GM23338 (cell line): Measurements from ENCODE around the gene ROCK2.

Experiments
- CREB1 ChIP-seq: fragments of 250-450 bp; sonication (Bioruptor Pico); IDR thresholded peaks from 2 replicates; pipeline ENCODE4 v1.5.0; 2020; ENCODE audit warnings: low read depth, mild to moderate bottlenecking, moderate library complexity
- EZH2 ChIP-seq: fragments of 200-600 bp; sonication (generic); IDR thresholded peaks from one replicate; pipeline ENCODE4 v1.8.0; 2017; ENCODE audit warnings: antibody characterized with exemption, mild to moderate bottlenecking, low read depth; ENCODE audit not compliant: unreplicated experiment
- EZH2phosphoT487 ChIP-seq: fragments of 200-600 bp; sonication (generic); IDR thresholded peaks from one replicate; pipeline ENCODE4 v1.8.1; 2018; ENCODE audit warnings: antibody characterized with exemption; ENCODE audit not compliant: unreplicated experiment
- JUNB ChIP-seq: IDR thresholded peaks from one replicate; pipeline ENCODE4 v1.6.1; 2016; ENCODE audit warnings: antibody characterized with exemption; ENCODE audit not compliant: unreplicated experiment
- NANOG ChIP-seq: IDR thresholded peaks from 2 replicates; pipeline ENCODE4 v1.6.1; 2016; ENCODE audit warnings: antibody characterized with exemption, borderline replicate concordance
- POLR2AphosphoS5 ChIP-seq: IDR thresholded peaks from 2 replicates; pipeline ENCODE4 v1.6.1; 2016; ENCODE audit warnings: antibody characterized with exemption, low read depth
- STAT1 ChIP-seq: IDR thresholded peaks from one replicate; pipeline ENCODE4 v1.6.1; 2016; ENCODE audit warnings: antibody characterized with exemption; ENCODE audit not compliant: unreplicated experiment
- ZNF114 ChIP-seq: fragments of 250-450 bp; sonication (Bioruptor Pico); IDR thresholded peaks from 2 replicates; pipeline ENCODE4 v1.5.0; 2020; ENCODE audit warnings: mild to moderate bottlenecking, moderate library complexity
- ZNF331 ChIP-seq: fragments of 250-450 bp; sonication (Bioruptor Pico); IDR thresholded peaks from 2 replicates; pipeline ENCODE4 v1.5.0; 2020; ENCODE audit warnings: low read depth, mild to moderate bottlenecking, moderate library complexity
- TF ChIP-seq, protein P1 (sequence below): IDR thresholded peaks from one replicate; pipeline ENCODE4 v1.6.1; 2018; ENCODE audit warnings: antibody characterized with exemption; ENCODE audit not compliant: unreplicated experiment
- TF ChIP-seq, protein P2 (sequence below), 2 experiments: fragments of 200-600 bp in 1 of 2; sonication (generic) in 1 of 2; conservative IDR thresholded peaks; 2 replicates each; pipeline versions ENCODE4 v1.5.1 to v1.6.1; 2016 to 2017; ENCODE audit warnings: antibody characterized with exemption in 2 of 2, low read depth in 2 of 2, mild to moderate bottlenecking in 2 of 2, moderate library complexity in 1 of 2
- TF ChIP-seq, protein P3 (sequence below): IDR thresholded peaks from 2 replicates; pipeline ENCODE4 v1.6.1; 2016; ENCODE audit warnings: antibody characterized with exemption
- TF ChIP-seq, protein P4 (sequence below): fragments of 250-450 bp; sonication (Bioruptor Pico); IDR thresholded peaks from 2 replicates; pipeline ENCODE4 v1.5.0; 2020; ENCODE audit warnings: mild to moderate bottlenecking, moderate library complexity

DNA sequence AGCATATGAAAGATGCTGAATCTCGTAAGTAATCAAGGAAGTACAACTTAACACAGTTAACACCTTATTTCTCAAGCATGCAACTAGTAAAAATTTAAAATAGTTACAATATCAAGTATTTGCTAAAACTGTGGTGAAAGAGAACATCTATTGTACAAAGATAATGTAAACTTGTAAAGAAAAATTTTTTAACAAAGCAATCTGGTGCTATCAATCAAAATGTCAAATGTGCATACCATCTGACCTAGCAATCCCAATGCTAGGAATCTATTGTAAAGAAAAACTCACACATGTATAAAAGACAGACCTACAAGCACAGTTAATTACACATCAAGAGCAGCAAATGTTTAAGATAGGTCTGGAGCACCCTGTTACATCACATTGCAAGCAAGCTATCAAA is 99.1 kb downstream of the ROCK2 start:
- TF ChIP-seq, protein P1, sequence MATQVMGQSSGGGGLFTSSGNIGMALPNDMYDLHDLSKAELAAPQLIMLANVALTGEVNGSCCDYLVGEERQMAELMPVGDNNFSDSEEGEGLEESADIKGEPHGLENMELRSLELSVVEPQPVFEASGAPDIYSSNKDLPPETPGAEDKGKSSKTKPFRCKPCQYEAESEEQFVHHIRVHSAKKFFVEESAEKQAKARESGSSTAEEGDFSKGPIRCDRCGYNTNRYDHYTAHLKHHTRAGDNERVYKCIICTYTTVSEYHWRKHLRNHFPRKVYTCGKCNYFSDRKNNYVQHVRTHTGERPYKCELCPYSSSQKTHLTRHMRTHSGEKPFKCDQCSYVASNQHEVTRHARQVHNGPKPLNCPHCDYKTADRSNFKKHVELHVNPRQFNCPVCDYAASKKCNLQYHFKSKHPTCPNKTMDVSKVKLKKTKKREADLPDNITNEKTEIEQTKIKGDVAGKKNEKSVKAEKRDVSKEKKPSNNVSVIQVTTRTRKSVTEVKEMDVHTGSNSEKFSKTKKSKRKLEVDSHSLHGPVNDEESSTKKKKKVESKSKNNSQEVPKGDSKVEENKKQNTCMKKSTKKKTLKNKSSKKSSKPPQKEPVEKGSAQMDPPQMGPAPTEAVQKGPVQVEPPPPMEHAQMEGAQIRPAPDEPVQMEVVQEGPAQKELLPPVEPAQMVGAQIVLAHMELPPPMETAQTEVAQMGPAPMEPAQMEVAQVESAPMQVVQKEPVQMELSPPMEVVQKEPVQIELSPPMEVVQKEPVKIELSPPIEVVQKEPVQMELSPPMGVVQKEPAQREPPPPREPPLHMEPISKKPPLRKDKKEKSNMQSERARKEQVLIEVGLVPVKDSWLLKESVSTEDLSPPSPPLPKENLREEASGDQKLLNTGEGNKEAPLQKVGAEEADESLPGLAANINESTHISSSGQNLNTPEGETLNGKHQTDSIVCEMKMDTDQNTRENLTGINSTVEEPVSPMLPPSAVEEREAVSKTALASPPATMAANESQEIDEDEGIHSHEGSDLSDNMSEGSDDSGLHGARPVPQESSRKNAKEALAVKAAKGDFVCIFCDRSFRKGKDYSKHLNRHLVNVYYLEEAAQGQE: no peak
- TF ChIP-seq JUNB (no peak), EZH2 (no peak), CREB1 (no peak), POLR2AphosphoS5 (no peak), EZH2phosphoT487 (no peak), ZNF114 (CRISPR knock-in tag) (no peak), STAT1 (no peak), ZNF331 (no peak), NANOG (no peak)
- TF ChIP-seq, protein P2, sequence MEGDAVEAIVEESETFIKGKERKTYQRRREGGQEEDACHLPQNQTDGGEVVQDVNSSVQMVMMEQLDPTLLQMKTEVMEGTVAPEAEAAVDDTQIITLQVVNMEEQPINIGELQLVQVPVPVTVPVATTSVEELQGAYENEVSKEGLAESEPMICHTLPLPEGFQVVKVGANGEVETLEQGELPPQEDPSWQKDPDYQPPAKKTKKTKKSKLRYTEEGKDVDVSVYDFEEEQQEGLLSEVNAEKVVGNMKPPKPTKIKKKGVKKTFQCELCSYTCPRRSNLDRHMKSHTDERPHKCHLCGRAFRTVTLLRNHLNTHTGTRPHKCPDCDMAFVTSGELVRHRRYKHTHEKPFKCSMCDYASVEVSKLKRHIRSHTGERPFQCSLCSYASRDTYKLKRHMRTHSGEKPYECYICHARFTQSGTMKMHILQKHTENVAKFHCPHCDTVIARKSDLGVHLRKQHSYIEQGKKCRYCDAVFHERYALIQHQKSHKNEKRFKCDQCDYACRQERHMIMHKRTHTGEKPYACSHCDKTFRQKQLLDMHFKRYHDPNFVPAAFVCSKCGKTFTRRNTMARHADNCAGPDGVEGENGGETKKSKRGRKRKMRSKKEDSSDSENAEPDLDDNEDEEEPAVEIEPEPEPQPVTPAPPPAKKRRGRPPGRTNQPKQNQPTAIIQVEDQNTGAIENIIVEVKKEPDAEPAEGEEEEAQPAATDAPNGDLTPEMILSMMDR (conservative IDR thresholded peaks at IDR 0.05; ENCODE audit: low read depth in 2 of 2): no peak
- TF ChIP-seq, protein P3, sequence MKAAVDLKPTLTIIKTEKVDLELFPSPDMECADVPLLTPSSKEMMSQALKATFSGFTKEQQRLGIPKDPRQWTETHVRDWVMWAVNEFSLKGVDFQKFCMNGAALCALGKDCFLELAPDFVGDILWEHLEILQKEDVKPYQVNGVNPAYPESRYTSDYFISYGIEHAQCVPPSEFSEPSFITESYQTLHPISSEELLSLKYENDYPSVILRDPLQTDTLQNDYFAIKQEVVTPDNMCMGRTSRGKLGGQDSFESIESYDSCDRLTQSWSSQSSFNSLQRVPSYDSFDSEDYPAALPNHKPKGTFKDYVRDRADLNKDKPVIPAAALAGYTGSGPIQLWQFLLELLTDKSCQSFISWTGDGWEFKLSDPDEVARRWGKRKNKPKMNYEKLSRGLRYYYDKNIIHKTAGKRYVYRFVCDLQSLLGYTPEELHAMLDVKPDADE: no peak
- TF ChIP-seq, protein P4, sequence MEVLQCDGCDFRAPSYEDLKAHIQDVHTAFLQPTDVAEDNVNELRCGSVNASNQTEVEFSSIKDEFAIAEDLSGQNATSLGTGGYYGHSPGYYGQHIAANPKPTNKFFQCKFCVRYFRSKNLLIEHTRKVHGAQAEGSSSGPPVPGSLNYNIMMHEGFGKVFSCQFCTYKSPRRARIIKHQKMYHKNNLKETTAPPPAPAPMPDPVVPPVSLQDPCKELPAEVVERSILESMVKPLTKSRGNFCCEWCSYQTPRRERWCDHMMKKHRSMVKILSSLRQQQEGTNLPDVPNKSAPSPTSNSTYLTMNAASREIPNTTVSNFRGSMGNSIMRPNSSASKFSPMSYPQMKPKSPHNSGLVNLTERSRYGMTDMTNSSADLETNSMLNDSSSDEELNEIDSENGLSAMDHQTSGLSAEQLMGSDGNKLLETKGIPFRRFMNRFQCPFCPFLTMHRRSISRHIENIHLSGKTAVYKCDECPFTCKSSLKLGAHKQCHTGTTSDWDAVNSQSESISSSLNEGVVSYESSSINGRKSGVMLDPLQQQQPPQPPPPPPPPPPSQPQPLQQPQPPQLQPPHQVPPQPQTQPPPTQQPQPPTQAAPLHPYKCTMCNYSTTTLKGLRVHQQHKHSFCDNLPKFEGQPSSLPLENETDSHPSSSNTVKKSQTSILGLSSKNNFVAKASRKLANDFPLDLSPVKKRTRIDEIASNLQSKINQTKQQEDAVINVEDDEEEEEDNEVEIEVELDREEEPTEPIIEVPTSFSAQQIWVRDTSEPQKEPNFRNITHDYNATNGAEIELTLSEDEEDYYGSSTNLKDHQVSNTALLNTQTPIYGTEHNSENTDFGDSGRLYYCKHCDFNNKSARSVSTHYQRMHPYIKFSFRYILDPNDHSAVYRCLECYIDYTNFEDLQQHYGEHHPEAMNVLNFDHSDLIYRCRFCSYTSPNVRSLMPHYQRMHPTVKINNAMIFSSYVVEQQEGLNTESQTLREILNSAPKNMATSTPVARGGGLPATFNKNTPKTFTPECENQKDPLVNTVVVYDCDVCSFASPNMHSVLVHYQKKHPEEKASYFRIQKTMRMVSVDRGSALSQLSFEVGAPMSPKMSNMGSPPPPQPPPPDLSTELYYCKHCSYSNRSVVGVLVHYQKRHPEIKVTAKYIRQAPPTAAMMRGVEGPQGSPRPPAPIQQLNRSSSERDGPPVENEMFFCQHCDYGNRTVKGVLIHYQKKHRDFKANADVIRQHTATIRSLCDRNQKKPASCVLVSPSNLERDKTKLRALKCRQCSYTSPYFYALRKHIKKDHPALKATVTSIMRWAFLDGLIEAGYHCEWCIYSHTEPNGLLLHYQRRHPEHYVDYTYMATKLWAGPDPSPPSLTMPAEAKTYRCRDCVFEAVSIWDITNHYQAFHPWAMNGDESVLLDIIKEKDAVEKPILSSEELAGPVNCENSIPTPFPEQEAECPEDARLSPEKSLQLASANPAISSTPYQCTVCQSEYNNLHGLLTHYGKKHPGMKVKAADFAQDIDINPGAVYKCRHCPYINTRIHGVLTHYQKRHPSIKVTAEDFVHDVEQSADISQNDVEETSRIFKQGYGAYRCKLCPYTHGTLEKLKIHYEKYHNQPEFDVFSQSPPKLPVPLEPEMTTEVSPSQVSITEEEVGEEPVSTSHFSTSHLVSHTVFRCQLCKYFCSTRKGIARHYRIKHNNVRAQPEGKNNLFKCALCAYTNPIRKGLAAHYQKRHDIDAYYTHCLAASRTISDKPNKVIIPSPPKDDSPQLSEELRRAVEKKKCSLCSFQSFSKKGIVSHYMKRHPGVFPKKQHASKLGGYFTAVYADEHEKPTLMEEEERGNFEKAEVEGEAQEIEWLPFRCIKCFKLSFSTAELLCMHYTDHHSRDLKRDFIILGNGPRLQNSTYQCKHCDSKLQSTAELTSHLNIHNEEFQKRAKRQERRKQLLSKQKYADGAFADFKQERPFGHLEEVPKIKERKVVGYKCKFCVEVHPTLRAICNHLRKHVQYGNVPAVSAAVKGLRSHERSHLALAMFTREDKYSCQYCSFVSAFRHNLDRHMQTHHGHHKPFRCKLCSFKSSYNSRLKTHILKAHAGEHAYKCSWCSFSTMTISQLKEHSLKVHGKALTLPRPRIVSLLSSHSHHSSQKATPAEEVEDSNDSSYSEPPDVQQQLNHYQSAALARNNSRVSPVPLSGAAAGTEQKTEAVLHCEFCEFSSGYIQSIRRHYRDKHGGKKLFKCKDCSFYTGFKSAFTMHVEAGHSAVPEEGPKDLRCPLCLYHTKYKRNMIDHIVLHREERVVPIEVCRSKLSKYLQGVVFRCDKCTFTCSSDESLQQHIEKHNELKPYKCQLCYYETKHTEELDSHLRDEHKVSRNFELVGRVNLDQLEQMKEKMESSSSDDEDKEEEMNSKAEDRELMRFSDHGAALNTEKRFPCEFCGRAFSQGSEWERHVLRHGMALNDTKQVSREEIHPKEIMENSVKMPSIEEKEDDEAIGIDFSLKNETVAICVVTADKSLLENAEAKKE: no peak
